Measurements from ENCODE around the gene USP49.

The USP49 gene

GRCh38 chr6:41805830-41806774, 89.1 kb downstream of the USP49 start:
- no peak for DNase-seq

DNA sequence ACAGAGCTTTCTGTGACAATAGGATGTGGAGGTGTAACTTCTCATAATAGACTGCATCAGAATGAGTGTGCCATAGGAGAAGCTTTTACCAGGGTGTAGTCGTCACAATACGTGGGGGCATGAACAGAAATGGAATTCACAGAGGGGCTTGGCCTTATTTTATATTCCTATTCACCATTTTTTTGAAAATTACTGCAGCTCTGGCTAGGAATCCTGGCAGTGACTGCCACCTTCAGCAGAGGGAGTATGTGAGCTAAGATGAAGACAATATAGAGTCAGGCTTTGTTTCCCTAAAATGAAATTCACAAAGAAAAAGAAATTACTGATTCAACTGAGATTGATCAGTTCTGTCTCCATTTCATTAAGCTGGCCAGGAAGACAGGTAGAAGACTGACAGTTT, 93.8 kb downstream of the USP49 start:
- DNase-seq = no peak

DNA sequence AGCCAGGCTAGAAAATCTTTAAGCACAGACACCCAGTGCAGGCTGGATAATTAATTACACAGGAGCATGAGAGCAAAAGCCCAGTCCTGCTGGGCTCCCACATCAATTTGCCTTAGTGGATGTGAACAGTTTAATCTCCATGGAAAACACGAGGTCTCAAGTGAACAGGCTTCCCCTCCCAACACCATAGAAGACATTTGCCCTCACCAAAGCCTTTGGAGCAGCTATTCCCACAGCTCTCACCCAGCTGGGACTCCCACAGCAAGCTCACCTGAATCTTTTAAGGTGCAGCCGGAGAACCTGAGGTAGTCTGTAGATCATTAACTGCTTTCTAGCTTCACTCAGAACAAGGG, 95.6 kb downstream of the USP49 start:
- DNase-seq = no peak

- no peak for DNase-seq
These were observed 96.1 kb downstream of the USP49 start for GRCh38 chr6:41798901-41799558.

DNA sequence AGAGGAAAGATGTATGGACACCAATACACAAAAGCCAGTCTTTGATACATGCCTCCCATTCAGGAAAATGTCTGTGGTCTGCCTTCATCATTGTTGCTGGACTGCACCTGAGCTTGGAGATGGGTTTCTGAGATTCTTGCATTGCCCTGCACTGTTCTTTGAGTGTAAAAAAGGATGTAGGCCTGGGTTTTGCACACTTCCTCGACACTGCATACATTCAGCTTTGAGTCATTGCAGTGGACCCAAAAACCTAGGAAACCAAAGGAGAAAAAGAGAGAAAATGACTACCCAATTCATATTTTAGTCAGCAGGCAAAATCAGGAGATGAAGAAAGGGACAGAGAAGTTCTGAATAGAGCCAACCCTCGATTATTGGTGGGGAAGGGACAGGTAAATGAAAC, 98.7 kb downstream of the USP49 start:
- no peak for DNase-seq

DNA sequence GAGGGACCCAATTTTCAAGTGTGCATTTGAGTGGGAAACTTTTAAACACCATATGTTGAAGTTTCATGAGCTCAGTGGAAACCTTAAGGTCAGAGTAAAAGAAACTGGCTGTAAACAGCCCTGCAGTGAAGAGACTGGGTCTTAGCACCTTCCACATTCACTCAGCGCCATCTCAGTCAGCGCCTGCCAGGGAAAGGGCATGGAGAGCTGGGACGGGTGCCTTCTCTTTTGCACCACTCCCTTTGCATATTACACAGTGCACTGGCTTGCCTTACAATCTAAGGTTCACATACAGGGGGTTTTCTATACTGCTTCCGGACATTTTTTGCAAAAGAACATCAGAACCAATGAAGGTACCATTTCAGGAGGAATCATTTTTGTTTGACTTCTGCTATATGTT, 103.2 kb downstream of the USP49 start:
- DNase-seq = no peak

DNA sequence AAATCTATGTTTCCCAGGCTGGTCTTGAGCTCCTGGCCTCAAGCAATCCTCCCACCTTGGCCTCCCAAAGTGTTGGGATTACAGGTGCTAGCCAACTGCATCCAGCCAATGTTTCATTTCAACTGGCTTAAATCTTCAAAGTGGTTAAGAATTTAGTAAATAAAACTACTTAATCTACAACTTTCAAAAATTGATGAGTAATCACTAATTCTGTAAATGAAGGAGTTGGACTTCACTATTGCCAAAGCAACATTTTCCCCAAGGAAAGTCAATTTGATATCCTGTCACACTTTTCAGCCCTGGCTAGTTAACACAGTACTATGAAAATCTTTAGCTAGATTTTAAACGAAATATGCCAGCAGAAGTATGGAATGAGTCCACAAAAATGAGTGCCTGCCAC, 103.9 kb downstream of the USP49 start:
- no peak for DNase-seq

GRCh38 chr6:41790045-41790444, 105.1 kb downstream of the USP49 start:
- no peak for DNase-seq

DNA sequence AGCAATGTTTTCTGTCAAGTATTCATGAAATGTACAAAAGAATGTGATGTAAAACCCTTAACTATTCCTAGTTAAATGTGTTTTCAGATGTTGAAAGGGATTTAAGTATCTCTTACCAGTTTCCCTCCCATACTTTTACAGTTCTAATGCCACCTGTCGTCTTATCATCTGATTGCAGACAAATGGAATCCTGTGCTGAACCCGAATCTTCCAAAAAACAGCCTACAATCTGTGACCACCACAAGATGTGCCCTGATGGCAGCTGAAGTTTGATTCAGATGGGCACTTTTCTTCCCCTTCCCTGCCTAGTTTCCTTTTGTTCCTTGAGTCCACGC, 105.8 kb downstream of the USP49 start:
- no peak for DNase-seq

- peak; percentile 96 for DNase-seq
These were observed 107.8 kb downstream of the USP49 start, which contains the start of gene TOMM6 for GRCh38 chr6:41787219-41787917. TOMM6 (plus strand) TSS chr6:41787694; CDS start chr6:41787698, 4 bp downstream.

GRCh38 chr6:41786451-41787218, 108.5 kb downstream of the USP49 start:
- peak; percentile 88 for DNase-seq

DNA sequence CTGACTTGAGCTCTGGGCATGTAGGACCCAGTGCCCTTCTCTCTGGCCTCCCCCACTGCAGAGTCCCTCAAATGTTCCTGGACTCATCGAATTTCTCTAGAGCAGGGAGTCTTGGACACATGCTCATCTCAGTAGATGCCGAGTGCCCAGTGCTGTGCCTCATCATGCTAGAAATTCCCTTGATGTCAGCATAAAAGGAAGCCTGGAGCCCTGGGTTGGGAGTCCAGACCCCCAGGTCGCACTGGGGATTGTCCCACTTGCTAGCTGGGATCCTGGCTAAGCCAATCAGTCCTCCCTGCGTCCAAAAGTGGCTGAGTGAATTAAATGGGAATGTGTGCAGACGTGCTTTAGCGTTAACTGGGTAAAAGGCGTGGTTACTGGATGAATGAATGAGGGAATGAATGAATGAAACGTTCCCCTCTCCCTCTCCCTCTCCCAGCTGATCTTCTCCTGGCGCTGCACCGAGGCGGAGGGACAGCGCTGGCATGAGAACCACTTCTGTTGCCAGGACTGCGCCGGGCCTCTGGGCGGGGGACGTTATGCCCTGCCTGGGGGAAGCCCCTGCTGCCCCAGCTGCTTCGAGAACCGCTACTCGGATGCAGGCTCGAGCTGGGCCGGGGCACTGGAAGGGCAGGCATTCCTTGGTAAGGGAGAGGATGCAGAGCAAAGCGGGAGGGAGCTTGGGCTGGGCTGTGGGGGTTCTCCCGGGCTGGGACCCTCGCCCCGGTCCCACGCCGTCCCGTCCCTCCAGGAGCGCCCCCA, 109.3 kb downstream of the USP49 start:
- DNase-seq = no peak

- no peak for DNase-seq
These were observed 109.9 kb downstream of the USP49 start for GRCh38 chr6:41785254-41785653.

GRCh38 chr6:41784581-41785171, 110.5 kb downstream of the USP49 start:
- DNase-seq = no peak

DNA sequence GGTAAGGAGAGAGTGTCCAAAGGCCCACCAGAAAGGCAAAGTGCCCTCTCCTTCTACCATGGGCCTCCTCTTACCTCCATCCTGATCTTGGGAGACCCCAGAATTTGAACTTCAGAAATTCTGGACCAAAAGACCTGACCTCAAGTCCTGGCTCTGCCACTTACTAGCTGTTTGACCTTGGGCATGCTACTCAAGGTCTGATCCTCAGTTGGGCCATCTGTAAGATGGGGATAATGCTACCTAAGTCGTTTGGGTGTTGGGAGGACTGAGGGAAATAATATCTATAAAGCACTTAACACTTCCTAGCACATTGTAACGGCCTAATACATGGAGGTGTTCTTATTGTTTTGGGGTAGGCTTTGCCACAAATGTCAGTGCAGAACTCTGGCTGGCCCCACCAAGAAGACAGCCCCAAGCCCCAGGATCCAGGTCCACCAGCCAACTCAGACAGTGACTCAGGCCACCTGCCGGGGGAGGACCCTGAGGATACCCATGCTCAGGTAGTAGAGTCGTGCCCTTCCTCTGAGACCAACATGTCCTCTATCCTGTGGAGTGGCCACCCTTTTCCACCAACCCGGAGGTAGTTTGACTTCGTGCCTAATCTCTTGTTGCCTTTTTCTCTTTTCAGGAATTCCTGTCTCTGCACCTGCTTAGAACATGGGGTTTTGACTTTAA, 111.9 kb downstream of the USP49 start:
- no peak for DNase-seq

DNA sequence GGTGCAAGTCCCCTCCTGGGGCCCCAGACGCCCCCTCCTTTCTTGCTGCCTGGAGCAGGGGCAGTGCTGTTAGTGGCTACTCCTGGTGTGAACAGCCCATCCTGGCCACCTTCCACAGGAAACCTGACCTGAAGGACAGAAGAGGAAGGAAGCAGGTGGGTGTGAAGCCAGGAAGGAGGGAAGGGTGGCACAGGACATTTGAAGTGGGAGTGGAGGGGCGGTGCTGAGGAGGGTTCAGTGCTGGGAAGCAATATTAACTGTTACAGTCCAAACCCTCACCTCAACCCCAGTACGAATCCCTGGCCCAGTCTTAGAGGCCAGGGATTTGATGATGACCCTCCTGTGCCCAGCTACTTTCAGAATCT, 113.8 kb downstream of the USP49 start:
- DNase-seq = no peak

GRCh38 chr6:41780551-41781365, 114.4 kb downstream of the USP49 start, which contains the start of gene PRICKLE4:
PRICKLE4 (plus strand) TSS chr6:41780782; CDS start chr6:41783474, 2,692 bp downstream.
- no peak for DNase-seq

DNA sequence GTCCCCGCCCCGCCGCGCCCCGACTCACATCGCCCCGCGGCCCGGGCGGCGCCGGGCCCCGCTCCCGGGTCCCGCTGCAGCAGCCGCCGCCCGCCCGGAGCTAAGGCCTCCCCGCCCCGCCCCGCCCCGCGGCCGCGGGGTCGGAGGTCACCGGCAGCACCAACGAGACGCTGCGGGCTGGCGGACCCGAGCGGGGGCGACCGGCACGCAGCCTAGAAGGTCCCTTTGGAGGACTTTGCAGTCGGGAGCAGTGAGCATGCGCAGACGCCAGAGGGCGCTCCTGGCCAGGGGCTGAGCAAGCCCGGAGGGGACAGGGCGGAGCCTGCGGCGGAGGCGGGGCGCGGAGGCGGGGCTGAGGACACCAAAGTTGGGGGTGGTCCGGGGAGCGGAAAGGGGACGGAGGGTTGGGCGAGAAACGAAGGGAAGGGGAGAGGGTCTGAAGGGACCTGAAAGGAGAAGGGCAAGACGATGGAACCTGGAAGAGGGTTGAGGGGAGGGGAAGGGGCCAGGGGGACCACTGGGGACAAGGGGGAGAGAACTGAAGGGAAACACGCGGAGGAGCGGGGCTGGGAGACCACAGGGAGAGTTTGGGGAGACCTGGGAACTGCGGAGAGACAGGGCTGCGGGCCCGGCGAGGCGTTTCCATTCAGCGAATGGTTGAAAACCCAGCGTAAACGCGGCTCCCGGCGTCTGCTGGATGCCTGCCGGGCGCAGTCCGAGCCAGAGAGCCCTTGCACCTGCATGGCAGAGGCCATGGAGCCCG, 115.2 kb downstream of the USP49 start, which contains the start of gene FRS3:
FRS3 (minus strand) TSS at position 113 of the 763 bp plus-strand sequence. CDS start 2,913 bp downstream, outside the sequence.
- peak; percentile 99 for DNase-seq

DNA sequence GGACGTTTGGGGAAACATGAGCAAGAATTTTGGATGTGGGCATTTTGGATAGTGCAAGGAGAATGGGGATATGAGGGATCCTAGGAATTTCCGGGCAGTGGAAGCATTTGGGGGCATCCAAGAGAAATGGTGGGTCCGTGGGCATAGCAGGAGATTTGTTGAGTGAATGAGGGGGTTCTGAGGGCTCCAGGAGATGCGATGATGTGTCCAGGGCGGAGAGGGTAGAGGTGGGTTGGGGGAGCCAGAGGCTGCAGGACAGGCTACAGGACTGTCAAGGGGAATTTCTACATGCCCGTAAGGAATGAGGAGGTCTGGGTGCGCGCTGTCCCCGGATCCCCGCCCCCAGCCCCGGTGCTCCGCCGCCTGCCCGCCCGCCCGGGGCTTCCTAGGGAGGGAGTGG, 115.8 kb downstream of the USP49 start:
- no peak for DNase-seq
